GM23338 (cell line): ENCODE results near the gene DCDC1. TPM values are rescaled to one million over a fixed set of nuclear protein-coding genes. Genes with fewer than 3 reads are reported as not detected.

Experiments
- ATAC-seq: fragments of 200-7000 bp; cut with Tn5 transposase; 3 replicates; pipeline ENCODE4 v1.9.1; 2020
- DNase-seq: peaks from one replicate; pipeline ENCODE4 v3.0.0-alpha.2; 2015; ENCODE audit warnings: low spot score
- H2AFZ ChIP-seq: fragments of 200-600 bp; sonication (generic); 2 replicates; pipeline ENCODE4 v1.8.0; 2016; ENCODE audit warnings: antibody characterized with exemption, mild to moderate bottlenecking, moderate library complexity
- H3F3A ChIP-seq: fragments of 200-600 bp; sonication (generic); replicated peaks from 2 replicates; pipeline ENCODE4 v1.8.0; 2017; ENCODE audit warnings: antibody characterized with exemption, mixed run types, low read depth
- H3K27ac ChIP-seq: fragments of 200-600 bp; sonication (generic); 2 replicates; pipeline ENCODE4 v1.6.1; 2016; ENCODE audit warnings: low read depth
- H3K27me3 ChIP-seq: fragments of 200-600 bp; sonication (generic); 2 replicates; pipeline ENCODE4 v1.8.0; 2016; ENCODE audit warnings: mild to moderate bottlenecking, mixed run types, moderate library complexity; ENCODE audit not compliant: insufficient read depth
- H3K36me3 ChIP-seq: fragments of 200-600 bp; sonication (generic); 2 replicates; pipeline ENCODE4 v1.8.0; 2016; ENCODE audit warnings: mild to moderate bottlenecking; ENCODE audit not compliant: insufficient read depth
- H3K4me1 ChIP-seq: fragments of 200-600 bp; sonication (generic); 2 replicates; pipeline ENCODE4 v1.8.0; 2016; ENCODE audit warnings: mild to moderate bottlenecking, moderate library complexity; ENCODE audit not compliant: insufficient read depth
- H3K4me2 ChIP-seq: fragments of 200-600 bp; sonication (generic); 2 replicates; pipeline ENCODE4 v1.7.1; 2017; ENCODE audit warnings: mixed run types
- H3K4me3 ChIP-seq: fragments of 200-600 bp; sonication (generic); 2 replicates; pipeline ENCODE4 v1.6.1; 2016; ENCODE audit warnings: mixed run types
- H3K79me2 ChIP-seq: fragments of 200-600 bp; sonication (generic); replicated peaks from 2 replicates; pipeline ENCODE4 v1.8.0; 2017; ENCODE audit warnings: mild to moderate bottlenecking; ENCODE audit not compliant: insufficient read depth
- H3K9me2 ChIP-seq: fragments of 200-600 bp; sonication (generic); 2 replicates; pipeline ENCODE4 v1.8.0; 2017; ENCODE audit not compliant: insufficient read depth
- H4K20me1 ChIP-seq: fragments of 200-600 bp; sonication (generic); replicated peaks from 2 replicates; pipeline ENCODE4 v1.8.0; 2017; ENCODE audit warnings: mild to moderate bottlenecking; ENCODE audit not compliant: insufficient read depth
- H3K27ac Mint-ChIP-seq: 2 replicates; pipeline ENCODE4 v1.8.0; 2020; ENCODE audit warnings: inconsistent platforms, mild to moderate bottlenecking, moderate library complexity, mixed read lengths
- H3K27me3 Mint-ChIP-seq: 3 replicates; pipeline ENCODE4 v1.8.0; 2022; ENCODE audit warnings: low read depth, mild to moderate bottlenecking, moderate library complexity, mixed read lengths, inconsistent platforms; ENCODE audit not compliant: insufficient read depth, poor library complexity
- H3K36me3 Mint-ChIP-seq: 3 replicates; pipeline ENCODE4 v1.8.0; 2021; ENCODE audit warnings: low read depth, mild to moderate bottlenecking, inconsistent platforms, moderate library complexity, mixed read lengths
- H3K4me1 Mint-ChIP-seq: 3 replicates; pipeline ENCODE4 v1.8.0; 2020; ENCODE audit warnings: mild to moderate bottlenecking, inconsistent platforms, mixed read lengths
- H3K4me3 Mint-ChIP-seq: 3 replicates; pipeline ENCODE4 v1.8.0; 2021; ENCODE audit warnings: moderate library complexity, mild to moderate bottlenecking, inconsistent platforms, mixed read lengths
- H3K9me3 Mint-ChIP-seq: 3 replicates; pipeline ENCODE4 v1.8.0; 2020; ENCODE audit warnings: moderate library complexity, mild to moderate bottlenecking, inconsistent platforms, mixed read lengths
- CREB1 ChIP-seq: fragments of 250-450 bp; sonication (Bioruptor Pico); IDR thresholded peaks from 2 replicates; pipeline ENCODE4 v1.5.0; 2020; ENCODE audit warnings: low read depth, mild to moderate bottlenecking, moderate library complexity
- CTCF ChIP-seq, 2 experiments: fragments of 200-600 bp in 1 of 2; sonication (generic) in 1 of 2; conservative IDR thresholded peaks; 2 replicates each; pipeline versions ENCODE4 v1.5.1 to v1.6.1; 2016 to 2017; ENCODE audit warnings: antibody characterized with exemption in 2 of 2, low read depth in 2 of 2, mild to moderate bottlenecking in 2 of 2, moderate library complexity in 1 of 2
- ETS1 ChIP-seq: IDR thresholded peaks from 2 replicates; pipeline ENCODE4 v1.6.1; 2016; ENCODE audit warnings: antibody characterized with exemption
- EZH2 ChIP-seq: fragments of 200-600 bp; sonication (generic); IDR thresholded peaks from one replicate; pipeline ENCODE4 v1.8.0; 2017; ENCODE audit warnings: antibody characterized with exemption, mild to moderate bottlenecking, low read depth; ENCODE audit not compliant: unreplicated experiment
- EZH2phosphoT487 ChIP-seq: fragments of 200-600 bp; sonication (generic); IDR thresholded peaks from one replicate; pipeline ENCODE4 v1.8.1; 2018; ENCODE audit warnings: antibody characterized with exemption; ENCODE audit not compliant: unreplicated experiment
- STAT1 ChIP-seq: IDR thresholded peaks from one replicate; pipeline ENCODE4 v1.6.1; 2016; ENCODE audit warnings: antibody characterized with exemption; ENCODE audit not compliant: unreplicated experiment
- ZNF114 ChIP-seq: fragments of 250-450 bp; sonication (Bioruptor Pico); IDR thresholded peaks from 2 replicates; pipeline ENCODE4 v1.5.0; 2020; ENCODE audit warnings: mild to moderate bottlenecking, moderate library complexity
- ZNF331 ChIP-seq: fragments of 250-450 bp; sonication (Bioruptor Pico); IDR thresholded peaks from 2 replicates; pipeline ENCODE4 v1.5.0; 2020; ENCODE audit warnings: low read depth, mild to moderate bottlenecking, moderate library complexity
- ZNF462 ChIP-seq: fragments of 250-450 bp; sonication (Bioruptor Pico); IDR thresholded peaks from 2 replicates; pipeline ENCODE4 v1.5.0; 2020; ENCODE audit warnings: mild to moderate bottlenecking, moderate library complexity
- polyA plus RNA-seq: library from polyadenylated mRNA; unstranded; fragments of >200 nt; fragmentation: Nextera tagmentation; extraction: Ambion mirVana; gene quantifications from 2 replicates; pipeline ENCODE4 v1.2.1, GENCODE V29; 2016
- total RNA-seq: library from RNA; depleted of rRNA; stranded (reverse); fragments of >200 nt; shearing (Covaris generic); gene quantifications from 2 replicates; pipeline ENCODE4 v1.2.3, GENCODE V29; 2014

The DCDC1 gene
- total and polyA plus RNA-seq, 2 experiments from 2014 or later = 0.56 to 0.58 TPM

GRCh38 chr11:31118566-31118965 is 251.0 kb downstream of the DCDC1 start (continued):
- TF ChIP-seq ETS1 = no peak
- TF ChIP-seq ZNF114 (CRISPR knock-in tag) = no peak
- TF ChIP-seq EZH2 = no peak
- no peak for TF ChIP-seq ZNF331

GRCh38 chr11:31117038-31117437 is 252.5 kb downstream of the DCDC1 start:
- H3K4me3 ChIP-seq = no peak overlapping the region
- no peaks in the 10 kb centered on the region for H3K36me3 Mint-ChIP-seq
- H2AFZ ChIP-seq = peak overlapping the region; percentile 52; the same call in 1 of the 2 replicates
- H3K9me2 ChIP-seq = no peaks in the 10 kb centered on the region
- no peaks in the 10 kb centered on the region for H4K20me1 ChIP-seq
- DNase-seq = no peak
- no peaks in the 10 kb centered on the region for H3K9me3 Mint-ChIP-seq
- H3K4me1 Mint-ChIP-seq = peaks cover 17% of the 10 kb centered on the region
- ATAC-seq = peak; percentile 75
- H3K4me2 ChIP-seq = no peak overlapping the region
- H3K36me3 ChIP-seq = no peaks in the 10 kb centered on the region
- H3K4me1 ChIP-seq = peaks cover 13% of the 10 kb centered on the region
- H3K27ac ChIP-seq = no peak overlapping the region
- no peaks in the 10 kb centered on the region for H3K79me2 ChIP-seq
- H3K27me3 Mint-ChIP-seq = no peaks in the 10 kb centered on the region
- H3K27me3 ChIP-seq = no peaks in the 10 kb centered on the region
- H3K27ac Mint-ChIP-seq = no peak overlapping the region
- no peak overlapping the region for H3K4me3 Mint-ChIP-seq
- TF ChIP-seq EZH2 (no peak), CTCF (conservative IDR thresholded peaks at IDR 0.05; ENCODE audit: low read depth in 2 of 2) (no peak), ZNF462 (CRISPR knock-in tag) (no peak), STAT1 (no peak), CREB1 (CRISPR knock-in tag) (no peak), EZH2phosphoT487 (no peak), ZNF331 (no peak)
- no peaks in the 10 kb centered on the region for H3F3A ChIP-seq
